CD4-positive, alpha-beta T cell treated with Interferon alpha-2 for 1 hour (primary cell): Measurements from ENCODE around the gene MCHR1.
"Not testable (repeated sequence)": the region's sequence is repeated elsewhere in the genome, so short reads cannot be mapped to it uniquely, and the experiment has no call there.

Source experiments
- DNase-seq, 2 donors: peaks; one replicate each; pipeline ENCODE4 v3.0.0-alpha.2; 2020 to 2022

The MCHR1 gene

DNA sequence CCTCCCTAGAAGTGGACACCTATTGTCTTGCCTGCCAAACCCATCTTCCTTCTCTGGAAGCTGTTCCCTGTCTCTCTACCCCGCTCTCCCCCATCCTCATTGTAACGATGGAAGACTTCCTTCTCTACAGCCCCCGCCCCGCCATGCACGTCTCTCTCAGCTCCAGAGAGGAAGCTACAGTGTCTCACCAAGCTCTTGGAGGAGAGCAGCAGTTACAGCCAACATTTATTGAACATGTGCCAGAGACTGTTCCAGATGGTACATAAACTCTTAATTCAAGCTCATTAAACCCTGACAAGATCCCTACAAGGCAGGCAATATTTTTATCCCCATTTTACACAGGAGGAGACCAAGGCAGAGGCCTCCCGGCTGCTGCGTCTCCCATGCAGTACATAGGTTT, 15.1 kb downstream of the MCHR1 start:
- DNase-seq = no peak

DNA sequence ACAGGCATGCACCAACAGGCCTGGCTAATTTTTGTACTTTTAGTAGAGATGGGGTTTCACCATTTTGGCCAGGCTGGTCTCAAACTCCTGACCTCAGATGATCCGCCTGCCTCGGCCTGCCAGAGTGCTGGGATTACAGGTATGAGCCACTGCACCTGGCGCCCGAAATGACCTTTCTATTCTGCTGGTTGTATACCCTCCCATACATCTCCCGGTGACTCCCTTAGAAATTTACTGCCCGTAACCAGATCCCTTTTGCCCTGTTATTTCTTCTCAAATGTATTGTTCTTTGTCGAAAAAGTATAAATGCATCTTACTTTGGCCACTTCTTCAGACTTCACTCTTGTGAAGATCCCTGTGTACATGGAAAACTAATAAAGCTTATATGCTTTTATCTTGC, 22.0 kb downstream of the MCHR1 start:
- no peak for DNase-seq

DNA sequence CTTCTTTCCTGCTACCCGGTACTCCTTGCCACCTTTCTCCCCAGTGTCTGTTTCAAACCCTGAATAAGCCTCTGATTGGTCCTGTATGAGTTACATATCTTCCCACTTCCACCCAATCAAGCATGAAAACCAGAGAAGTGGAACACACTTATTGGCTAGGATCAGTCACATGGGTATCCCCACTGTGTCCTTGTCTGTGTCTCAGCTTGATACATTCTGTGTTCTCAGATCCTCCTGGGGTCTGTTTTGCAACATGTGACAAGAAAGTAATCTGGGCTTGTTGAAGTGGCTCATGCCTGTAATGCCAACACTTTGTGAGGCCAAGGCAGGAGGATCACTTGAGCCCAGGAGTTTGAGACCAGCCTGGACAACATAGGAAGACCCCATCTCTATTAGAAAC, 23.9 kb downstream of the MCHR1 start:
- no peak for DNase-seq

DNA sequence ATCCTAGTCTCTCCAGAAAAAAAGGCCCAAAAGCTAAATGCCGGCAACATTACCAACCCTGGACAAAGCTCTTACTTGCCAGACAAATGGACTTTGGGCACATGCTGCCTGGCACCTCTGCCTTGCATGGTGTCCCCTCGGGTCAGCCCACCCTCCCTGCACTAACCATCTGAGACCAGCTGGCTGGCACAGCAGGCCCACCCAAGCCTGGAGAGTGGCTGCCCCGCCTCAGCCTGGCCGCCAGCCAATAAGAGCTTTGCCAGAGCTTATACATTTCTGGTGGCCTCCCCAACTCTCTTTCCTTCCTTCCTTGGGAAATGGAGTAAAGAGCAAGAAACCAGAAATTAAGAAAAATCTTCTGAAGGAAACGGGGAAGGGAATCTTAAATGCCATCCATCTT, 24.5 kb downstream of the MCHR1 start:
- no peak for DNase-seq

GRCh38 chr22:40705918-40706682, 26.8 kb downstream of the MCHR1 start:
- DNase-seq = no peak

- DNase-seq = no peak
Observed at GRCh38 chr22:40707154-40707553, 27.9 kb downstream of the MCHR1 start.

GRCh38 chr22:40708177-40708576, 28.9 kb downstream of the MCHR1 start:
- DNase-seq = no peak

GRCh38 chr22:40709752-40710413, 30.6 kb downstream of the MCHR1 start:
- DNase-seq = no peak

GRCh38 chr22:40712311-40712710, 33.0 kb downstream of the MCHR1 start:
- DNase-seq = no peak

GRCh38 chr22:40714499-40715337, 35.4 kb downstream of the MCHR1 start:
- no peak for DNase-seq

DNA sequence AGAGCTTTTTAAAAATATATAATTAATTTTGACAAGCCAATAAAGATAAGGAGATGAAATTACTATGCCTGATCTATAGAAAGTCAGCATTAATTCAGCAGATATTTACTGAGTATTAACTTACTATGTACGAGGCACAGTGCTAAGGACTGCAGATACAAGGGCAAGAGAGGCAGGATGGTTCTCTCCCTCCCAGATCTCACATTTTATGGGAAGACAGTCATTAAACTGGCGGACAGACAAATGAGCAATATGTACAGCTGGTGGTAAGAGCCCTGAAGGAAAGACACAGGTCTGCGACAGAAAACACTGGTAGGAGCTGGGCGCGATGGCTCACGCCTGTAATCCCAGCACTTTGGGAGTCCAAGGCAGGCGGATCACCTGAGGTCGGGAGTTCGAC, 36.8 kb downstream of the MCHR1 start:
- DNase-seq = no peak

GRCh38 chr22:40717657-40718056, 38.4 kb downstream of the MCHR1 start:
- DNase-seq = not testable (repeated sequence)

- no peak for DNase-seq
Observed at GRCh38 chr22:40718250-40719204, 39.2 kb downstream of the MCHR1 start.

DNA sequence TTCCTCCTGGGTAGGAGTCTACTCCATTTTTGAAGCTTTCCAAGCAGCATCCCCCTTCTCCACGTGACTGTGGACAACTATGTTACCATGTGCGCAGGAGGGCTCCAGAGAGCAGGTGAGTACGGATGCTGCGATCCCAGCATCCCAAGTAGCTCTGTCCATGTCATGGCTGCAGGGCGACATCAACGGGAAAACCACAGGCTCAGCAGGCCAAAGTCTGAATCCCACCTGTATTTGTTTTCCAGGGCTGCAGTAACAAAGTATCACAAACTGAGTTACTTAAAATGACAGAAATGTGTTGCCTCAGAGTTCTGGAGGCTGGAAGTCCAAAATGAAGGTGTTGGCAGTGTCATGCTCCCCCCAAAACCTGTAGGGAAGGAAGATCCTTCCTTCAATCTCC, 40.3 kb downstream of the MCHR1 start:
- DNase-seq = no peak

GRCh38 chr22:40720156-40720537, 40.9 kb downstream of the MCHR1 start:
- not testable (repeated sequence) for DNase-seq

DNA sequence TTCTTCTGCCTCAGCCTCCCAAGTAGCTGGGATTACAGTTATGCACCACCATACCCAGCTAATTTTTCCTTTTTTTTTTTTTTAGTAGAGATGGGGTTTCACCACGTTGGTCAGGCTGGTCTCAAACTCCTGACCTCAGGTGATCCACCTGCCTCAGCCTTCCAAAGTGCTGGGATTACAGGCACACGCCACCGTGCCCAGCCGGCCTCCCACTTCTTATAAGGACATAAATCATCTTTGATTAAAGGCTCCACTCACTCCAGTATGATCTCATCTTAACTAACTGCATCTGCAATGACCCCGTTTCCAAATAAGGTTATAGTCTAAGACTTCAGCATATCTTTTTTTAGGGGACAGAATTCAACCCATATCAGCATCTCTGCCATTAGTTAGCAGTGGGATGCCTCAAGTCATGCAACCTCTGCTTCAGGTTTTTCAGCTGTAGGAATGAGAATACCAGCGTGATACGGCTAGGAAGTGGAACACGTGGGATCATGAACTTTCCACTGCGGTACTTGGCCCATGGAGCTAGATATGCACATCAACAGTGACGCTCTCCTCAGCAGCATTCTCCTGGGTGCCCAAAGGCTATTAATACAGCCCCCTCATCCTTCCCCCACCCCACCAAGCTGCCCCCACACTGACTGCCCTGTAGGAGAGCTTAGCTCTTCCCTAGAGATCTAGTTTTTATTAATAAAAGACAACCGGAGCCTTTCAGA, 41.4 kb downstream of the MCHR1 start:
- no peak for DNase-seq

DNA sequence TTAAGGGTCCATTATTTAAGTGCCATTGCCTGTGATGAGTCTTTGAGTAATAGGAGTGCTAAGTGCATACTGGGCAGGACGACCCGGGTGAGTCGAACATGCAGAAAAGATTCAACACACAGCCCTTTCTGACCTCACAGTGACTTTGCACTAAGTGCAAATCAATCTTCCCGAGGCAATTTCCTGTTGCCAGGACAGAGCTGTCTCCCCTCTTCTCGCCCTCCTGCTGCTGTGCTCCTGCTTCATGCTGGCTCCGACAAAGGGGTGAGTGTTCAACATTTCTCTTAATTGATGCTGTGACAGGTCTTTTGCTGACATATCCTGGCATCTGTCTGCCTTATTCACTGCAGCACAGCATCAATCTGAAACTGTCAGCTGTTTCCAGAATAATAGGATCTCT, 42.0 kb downstream of the MCHR1 start:
- no peak for DNase-seq

- DNase-seq = no peak
Observed at GRCh38 chr22:40723396-40723933, 44.2 kb downstream of the MCHR1 start.

DNA sequence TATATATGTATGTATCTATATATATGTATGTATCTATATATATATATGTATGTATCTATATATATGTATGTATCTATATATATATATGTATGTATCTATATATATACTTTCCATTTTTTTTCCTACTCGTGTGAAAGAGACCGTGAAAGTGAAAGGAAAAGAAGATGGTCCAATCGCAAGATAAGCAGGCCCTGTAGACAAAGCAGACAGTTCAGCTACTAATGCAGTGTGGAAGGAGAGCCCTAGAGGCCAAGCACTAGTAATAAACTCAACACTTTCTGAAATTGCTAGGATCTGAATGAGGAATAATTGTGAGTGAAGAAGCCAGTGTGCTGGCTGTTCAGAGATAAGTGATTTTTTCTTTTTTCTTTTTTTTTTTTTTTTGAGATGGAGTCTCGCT, 47.2 kb downstream of the MCHR1 start:
- DNase-seq = peak in 1 of 2 donors; percentile 59

DNA sequence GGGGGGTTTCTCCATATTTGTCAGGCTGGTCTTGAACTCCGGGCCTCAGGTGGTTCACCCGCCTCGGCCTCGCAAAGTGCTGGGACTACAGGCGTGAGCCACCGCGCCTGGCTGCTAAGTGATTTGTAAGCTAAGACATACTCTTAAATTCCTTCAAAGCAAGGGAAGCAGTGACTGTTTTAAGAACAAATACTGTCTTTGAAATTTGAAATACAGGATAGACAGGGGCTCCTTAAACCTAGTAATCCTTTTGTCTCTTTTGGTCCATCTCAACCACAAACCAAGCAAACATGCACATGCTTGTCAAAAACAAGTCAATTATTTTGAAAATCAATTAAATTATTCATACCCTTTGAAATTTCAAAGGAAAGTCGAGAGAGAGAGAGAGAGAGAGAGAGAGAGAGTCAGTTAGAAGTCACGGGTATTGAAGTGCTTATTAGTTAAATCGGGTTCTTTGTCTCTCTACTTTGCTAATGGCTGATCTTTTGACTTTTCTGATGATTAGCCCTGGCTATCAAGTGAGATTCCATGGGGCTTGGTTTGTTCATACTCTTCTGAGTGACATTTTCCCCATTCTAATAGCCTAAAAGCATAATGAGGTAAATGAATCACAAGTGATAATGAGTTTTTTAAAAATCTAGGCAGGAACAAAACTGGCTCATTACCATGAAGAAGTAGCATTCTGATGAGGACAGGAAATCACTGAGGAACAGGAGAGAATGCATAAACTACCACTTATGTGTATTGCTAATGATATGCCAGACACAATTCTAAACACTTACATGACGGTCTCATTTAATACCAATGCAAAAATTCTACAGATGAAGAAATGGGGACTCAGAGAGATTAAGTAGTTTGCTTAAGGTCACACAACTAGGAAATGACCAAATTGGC, 48.0 kb downstream of the MCHR1 start:
- DNase-seq = no peak
